ENCODE data around the gene PCDHGA4.
"Not testable (repeated sequence)": the region's sequence is repeated elsewhere in the genome, so short reads cannot be mapped to it uniquely, and the experiment has no call there.

The PCDHGA4 gene

DNA sequence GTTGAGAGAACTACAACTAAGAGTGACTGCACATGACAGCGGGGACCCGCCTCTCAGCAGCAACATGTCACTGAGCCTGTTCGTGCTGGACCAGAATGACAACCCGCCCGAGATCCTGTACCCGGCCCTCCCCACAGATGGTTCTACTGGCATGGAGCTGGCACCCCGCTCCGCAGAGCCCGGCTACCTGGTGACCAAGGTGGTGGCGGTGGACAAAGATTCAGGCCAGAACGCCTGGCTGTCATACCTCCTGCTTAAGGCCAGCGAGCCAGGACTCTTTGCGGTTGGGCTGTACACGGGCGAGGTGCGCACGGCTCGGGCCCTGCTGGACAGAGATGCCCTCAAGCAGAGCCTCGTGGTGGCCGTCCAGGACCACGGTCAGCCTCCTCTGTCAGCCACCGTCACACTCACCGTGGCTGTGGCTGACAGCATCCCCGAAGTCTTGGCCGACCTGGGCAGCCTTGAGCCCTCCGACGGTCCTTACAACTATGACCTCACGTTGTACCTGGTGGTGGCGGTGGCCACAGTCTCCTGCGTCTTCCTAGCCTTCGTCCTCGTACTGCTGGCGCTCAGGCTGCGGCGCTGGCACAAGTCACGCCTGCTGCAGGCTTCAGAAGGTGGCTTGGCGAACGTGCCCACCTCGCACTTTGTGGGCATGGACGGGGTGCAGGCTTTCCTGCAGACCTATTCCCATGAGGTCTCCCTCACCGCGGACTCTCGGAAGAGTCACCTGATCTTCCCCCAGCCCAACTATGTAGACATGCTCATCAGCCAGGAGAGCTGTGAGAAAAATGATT, 29.8 kb downstream of the PCDHGA4 start:
- no peak for DNase-seq

DNA sequence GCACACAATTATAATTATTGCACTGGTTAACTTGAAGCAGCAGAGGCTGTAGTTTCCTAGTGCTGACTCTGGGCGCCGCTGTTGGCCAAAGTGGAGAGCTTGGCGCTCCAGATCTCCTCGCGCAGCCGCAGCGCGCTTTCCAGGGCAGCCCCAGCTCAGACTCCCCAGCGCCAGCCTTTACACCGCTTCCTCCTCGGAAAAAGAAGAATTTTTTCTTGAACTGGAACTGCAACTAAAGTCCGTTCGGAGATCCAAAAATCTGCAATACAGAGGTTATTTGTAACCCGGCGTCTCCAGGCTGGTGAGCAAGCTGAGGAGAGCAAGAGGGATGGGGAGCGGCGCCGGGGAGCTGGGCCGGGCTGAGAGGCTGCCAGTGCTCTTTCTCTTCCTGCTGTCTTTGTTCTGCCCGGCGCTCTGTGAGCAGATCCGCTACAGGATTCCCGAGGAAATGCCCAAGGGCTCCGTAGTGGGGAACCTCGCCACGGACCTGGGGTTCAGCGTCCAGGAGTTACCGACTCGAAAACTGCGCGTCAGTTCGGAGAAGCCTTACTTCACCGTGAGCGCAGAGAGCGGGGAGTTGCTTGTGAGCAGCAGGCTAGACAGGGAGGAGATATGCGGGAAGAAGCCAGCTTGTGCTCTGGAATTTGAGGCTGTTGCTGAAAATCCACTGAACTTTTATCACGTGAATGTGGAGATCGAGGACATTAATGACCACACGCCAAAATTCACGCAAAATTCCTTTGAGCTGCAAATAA, 32.9 kb downstream of the PCDHGA4 start, which contains the start of gene PCDHGB4:
Gene PCDHGB4, plus strand, starts transcription at position 142 of the 755 bp plus-strand sequence. Its CDS starts 187 bp downstream, at position 329.
- DNase-seq: not testable (repeated sequence)

DNA sequence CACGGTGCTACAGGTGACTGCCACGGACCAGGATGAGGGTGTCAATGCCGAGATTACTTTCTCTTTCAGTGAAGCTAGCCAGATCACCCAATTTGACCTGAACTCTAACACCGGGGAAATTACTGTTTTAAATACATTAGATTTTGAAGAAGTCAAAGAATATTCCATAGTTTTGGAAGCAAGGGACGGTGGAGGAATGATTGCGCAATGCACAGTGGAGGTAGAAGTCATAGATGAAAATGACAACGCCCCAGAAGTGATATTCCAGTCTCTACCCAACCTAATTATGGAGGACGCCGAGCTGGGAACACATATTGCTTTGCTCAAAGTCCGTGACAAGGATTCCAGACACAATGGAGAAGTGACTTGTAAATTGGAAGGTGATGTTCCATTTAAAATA, 33.8 kb downstream of the PCDHGA4 start:
- no peak for DNase-seq

DNA sequence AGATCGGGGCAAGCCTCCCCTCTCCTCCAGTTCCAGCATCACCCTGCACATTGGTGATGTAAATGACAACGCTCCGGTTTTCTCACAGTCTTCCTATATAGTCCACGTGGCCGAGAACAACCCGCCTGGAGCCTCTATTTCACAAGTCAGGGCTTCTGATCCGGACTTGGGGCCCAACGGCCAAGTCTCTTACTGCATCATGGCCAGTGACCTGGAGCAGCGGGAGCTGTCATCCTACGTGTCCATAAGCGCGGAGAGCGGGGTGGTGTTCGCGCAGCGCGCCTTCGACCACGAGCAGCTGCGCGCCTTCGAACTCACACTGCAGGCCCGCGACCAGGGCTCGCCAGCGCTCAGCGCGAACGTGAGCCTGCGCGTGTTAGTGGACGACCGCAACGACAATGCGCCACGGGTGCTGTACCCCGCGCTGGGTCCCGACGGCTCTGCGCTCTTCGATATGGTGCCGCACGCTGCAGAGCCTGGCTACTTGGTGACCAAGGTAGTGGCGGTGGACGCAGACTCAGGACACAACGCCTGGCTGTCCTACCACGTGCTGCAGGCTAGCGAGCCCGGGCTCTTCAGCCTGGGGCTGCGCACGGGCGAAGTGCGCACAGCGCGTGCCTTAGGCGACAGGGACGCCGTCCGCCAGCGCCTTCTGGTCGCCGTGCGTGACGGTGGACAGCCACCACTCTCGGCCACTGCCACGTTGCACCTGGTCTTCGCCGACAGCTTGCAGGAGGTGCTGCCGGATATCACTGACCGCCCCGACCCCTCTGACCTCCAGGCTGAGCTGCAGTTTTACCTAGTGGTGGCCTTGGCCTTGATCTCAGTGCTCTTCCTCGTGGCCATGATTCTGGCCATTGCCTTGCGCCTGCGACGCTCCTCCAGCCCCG, 34.6 kb downstream of the PCDHGA4 start:
- no peak for DNase-seq

DNA sequence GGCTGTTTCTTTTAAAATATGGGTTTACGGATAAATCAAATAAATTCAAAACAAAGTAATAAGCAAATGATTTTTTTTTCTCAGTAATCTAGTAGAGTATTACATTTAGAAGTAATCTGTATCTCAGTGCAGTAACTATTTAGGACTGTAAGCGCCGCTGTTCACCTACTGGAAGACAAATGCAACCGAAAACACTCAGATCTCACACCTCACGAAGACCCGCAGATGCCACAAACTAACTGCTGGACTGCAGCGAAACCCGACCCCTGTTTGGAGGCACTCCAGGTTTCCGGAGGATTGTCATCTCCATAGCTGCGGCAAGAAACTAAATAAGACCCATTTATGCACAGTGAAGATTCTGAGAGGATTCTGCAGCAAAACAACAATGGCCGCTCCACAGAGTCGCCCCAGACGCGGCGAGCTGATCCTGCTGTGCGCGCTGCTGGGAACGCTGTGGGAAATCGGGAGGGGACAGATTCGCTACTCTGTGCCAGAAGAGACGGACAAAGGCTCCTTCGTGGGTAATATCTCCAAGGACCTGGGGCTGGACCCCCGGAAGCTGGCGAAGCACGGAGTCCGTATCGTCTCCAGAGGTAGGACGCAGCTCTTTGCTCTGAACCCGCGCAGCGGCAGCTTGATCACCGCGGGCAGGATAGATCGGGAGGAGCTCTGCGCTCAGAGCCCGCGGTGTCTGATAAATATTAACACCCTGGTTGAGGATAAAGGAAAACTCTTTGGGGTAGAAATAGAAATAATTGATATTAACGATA, 37.8 kb downstream of the PCDHGA4 start, which contains the start of gene PCDHGA8:
Gene PCDHGA8, plus strand, starts transcription at position 205 of the 770 bp plus-strand sequence. Its CDS starts 181 bp downstream, at position 386.
- DNase-seq: no peak

DNA sequence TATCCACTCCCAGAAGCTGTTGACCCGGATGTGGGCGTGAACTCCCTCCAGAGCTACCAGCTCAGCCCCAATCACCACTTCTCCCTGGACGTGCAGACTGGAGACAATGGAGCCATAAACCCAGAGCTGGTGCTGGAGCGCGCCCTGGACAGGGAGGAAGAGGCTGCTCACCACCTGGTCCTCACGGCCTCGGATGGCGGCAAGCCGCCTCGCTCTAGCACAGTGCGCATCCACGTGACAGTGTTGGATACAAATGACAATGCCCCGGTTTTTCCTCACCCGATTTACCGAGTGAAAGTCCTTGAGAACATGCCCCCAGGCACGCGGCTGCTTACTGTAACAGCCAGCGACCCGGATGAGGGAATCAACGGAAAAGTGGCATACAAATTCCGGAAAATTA, 38.4 kb downstream of the PCDHGA4 start:
- no peak for DNase-seq

DNA sequence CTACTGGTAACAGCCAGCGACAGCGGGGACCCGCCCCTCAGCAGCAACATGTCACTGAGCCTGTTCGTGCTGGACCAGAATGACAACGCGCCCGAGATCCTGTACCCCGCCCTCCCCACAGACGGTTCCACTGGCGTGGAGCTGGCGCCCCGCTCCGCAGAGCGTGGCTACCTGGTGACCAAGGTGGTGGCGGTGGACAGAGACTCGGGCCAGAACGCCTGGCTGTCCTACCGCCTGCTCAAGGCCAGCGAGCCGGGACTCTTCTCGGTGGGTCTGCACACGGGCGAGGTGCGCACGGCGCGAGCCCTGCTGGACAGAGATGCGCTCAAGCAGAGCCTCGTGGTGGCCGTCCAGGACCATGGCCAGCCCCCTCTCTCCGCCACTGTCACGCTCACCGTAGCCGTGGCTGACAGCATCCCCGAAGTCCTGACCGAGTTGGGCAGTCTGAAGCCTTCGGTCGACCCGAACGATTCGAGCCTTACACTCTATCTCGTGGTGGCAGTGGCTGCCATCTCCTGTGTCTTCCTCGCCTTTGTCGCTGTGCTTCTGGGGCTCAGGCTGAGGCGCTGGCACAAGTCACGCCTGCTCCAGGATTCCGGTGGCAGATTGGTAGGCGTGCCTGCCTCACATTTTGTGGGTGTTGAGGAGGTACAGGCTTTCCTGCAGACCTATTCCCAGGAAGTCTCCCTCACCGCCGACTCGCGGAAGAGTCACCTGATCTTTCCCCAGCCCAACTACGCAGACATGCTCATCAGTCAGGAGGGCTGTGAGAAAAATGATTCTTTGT, 39.8 kb downstream of the PCDHGA4 start:
- not testable (repeated sequence) for DNase-seq

DNA sequence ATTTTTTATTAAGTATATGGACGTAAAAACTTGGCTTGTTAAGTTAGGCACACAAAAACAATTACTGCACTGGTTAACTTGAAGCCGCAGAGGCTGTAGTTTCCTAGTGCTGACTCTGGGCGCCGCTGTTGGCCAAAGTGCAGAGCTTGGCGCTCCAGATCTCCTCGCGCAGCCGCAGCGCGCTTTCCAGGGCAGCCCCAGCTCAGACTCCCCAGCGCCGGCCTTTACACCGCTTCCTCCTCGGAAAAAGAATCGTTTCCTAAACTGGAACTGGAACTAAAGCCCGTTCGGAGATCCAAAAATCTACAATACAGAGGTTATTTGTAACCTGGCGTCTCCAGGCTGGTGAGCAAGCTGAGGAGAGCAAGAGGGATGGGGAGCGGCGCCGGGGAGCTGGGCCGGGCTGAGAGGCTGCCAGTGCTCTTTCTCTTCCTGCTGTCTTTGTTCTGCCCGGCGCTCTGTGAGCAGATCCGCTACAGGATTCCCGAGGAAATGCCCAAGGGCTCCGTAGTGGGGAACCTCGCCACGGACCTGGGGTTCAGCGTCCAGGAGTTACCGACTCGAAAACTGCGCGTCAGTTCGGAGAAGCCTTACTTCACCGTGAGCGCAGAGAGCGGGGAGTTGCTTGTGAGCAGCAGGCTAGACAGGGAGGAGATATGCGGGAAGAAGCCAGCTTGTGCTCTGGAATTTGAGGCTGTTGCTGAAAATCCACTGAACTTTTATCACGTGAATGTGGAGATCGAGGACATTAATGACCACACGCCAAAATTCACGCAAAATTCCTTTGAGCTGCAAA, 43.1 kb downstream of the PCDHGA4 start, which contains the start of gene PCDHGB5:
Gene PCDHGB5, plus strand, starts transcription at position 192 of the 796 bp plus-strand sequence. Its CDS starts 181 bp downstream, at position 373.
- not testable (repeated sequence) for DNase-seq

DNA sequence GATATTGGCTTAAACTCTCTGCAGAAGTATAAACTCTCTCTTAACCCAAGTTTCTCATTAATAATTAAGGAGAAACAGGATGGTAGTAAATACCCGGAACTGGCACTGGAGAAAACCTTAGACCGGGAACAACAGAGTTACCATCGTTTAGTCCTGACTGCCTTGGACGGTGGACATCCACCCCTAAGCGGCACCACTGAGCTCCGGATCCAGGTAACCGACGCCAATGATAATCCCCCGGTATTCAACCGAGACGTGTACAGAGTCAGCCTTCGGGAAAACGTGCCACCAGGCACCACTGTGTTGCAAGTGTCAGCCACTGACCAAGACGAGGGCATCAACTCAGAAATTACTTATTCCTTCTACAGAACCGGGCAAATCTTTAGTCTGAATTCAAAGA, 43.8 kb downstream of the PCDHGA4 start:
- DNase-seq: no peak

DNA sequence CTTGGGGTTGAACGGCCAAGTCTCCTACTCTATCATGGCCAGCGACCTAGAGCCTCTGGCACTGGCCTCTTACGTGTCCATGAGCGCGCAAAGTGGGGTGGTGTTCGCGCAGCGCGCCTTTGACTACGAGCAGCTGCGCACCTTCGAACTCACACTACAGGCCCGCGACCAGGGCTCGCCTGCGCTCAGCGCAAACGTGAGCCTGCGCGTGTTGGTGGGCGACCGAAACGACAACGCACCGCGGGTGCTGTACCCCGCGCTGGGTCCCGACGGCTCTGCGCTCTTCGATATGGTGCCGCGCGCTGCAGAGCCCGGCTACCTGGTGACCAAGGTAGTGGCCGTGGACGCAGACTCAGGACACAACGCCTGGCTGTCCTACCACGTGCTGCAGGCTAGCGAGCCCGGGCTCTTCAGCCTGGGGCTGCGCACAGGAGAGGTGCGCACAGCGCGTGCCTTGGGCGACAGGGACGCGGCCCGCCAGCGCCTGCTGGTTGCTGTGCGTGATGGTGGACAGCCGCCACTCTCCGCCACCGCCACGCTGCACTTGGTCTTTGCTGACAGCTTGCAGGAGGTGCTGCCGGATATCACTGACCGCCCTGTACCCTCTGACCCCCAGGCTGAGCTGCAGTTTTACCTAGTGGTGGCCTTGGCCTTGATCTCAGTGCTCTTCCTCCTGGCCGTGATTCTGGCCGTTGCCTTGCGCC, 44.9 kb downstream of the PCDHGA4 start:
- no peak for DNase-seq

DNA sequence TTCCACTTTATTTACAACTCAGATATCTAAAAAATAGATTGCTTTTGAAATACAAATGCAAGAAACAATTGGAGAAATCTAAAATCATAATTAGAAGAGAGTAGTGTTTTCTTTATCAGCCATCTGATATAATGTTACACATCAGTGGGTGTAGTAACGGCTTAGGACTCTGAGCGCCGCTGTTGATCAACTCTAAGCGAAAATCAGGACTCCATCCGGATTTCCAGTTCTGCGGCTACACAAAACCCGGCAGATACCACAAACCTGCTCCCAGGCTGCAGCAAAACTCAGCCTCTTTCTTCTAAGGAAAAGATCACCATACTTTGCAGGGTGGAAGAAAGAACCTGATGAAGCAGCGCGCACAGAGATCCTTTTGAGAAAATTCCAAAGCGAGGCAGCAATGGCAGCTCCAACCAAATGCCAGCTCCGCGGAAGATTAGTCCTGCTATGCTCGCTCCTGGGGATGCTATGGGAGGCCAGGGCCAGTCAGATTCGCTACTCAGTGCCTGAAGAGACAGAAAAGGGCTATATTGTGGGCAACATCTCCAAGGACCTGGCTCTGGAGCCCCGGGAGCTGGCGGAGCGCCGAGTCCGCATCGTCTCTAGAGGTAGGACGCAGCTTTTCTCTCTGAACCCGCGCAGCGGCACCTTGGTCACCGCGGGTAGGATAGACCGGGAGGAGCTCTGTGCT, 47.9 kb downstream of the PCDHGA4 start, which contains the start of gene PCDHGA9:
Gene PCDHGA9, plus strand, starts transcription at position 226 of the 691 bp plus-strand sequence. Its CDS starts 175 bp downstream, at position 401.
- DNase-seq: no peak

DNA sequence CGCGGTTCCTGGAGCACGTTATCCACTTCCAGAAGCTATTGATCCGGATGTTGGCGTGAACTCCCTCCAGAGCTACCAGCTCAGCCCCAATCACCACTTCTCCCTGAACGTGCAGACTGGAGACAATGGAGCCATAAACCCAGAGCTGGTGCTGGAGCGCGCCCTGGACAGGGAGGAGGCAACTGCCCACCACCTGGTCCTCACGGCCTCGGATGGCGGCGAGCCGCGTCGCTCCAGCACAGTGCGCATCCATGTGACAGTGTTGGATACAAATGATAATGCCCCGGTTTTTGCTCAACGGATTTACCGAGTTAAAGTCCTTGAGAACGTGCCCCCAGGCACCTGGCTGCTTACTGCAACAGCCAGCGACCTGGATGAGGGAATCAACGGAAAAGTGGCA, 48.6 kb downstream of the PCDHGA4 start:
- DNase-seq: no peak

Data from GF-D8 (cell line).